H9 (cell line): ENCODE data around the gene FOXC2. TPM values are rescaled to one million over a fixed set of nuclear protein-coding genes. Genes with fewer than 3 reads are reported as not detected.

ENCODE experiments used
- DNase-seq: peaks from one replicate; pipeline ENCODE4 v3.0.0-alpha.2; 2017
- H2AFZ ChIP-seq: one replicate; pipeline ENCODE4 v1.6.1; 2013; ENCODE audit warnings: mild to moderate bottlenecking, low read length, control low read depth, moderate library complexity
- H2AK5ac ChIP-seq: 2 replicates; pipeline ENCODE4 v1.6.1; 2013; ENCODE audit warnings: low read length, control low read depth, mixed read lengths; ENCODE audit not compliant: insufficient read length
- H2BK120ac ChIP-seq: one replicate; pipeline ENCODE4 v1.6.1; 2013; ENCODE audit warnings: low read depth, mild to moderate bottlenecking, low read length, control low read depth, inconsistent platforms; ENCODE audit not compliant: poor library complexity, severe bottlenecking
- H2BK12ac ChIP-seq: 2 replicates; pipeline ENCODE4 v1.6.1; 2013; ENCODE audit warnings: low read length, control low read depth, mixed read lengths, low read depth; ENCODE audit not compliant: insufficient read length
- H2BK15ac ChIP-seq: 2 replicates; pipeline ENCODE4 v1.6.1; 2013; ENCODE audit warnings: low read depth, low read length, control low read depth
- H2BK20ac ChIP-seq: one replicate; pipeline ENCODE4 v1.6.1; 2013; ENCODE audit warnings: low read depth, mild to moderate bottlenecking, low read length, control low read depth, inconsistent platforms; ENCODE audit not compliant: poor library complexity, severe bottlenecking
- H2BK5ac ChIP-seq: 2 replicates; pipeline ENCODE4 v1.6.1; 2013; ENCODE audit warnings: low read length, control low read depth, mixed read lengths; ENCODE audit not compliant: insufficient read length
- H3K14ac ChIP-seq: 2 replicates; pipeline ENCODE4 v1.6.1; 2013; ENCODE audit warnings: low read length, control low read depth; ENCODE audit not compliant: insufficient read depth
- H3K18ac ChIP-seq: 2 replicates; pipeline ENCODE4 v1.6.1; 2013; ENCODE audit warnings: low read depth, mild to moderate bottlenecking, mixed read lengths, low read length, control low read depth; ENCODE audit not compliant: insufficient read length
- H3K23ac ChIP-seq: 2 replicates; pipeline ENCODE4 v1.6.1; 2013; ENCODE audit warnings: low read length, control low read depth, mixed read lengths, low read depth; ENCODE audit not compliant: insufficient read length
- H3K23me2 ChIP-seq: 2 replicates; pipeline ENCODE4 v1.6.1; 2013; ENCODE audit warnings: low read depth, mild to moderate bottlenecking, mixed read lengths, low read length, control low read depth; ENCODE audit not compliant: insufficient read length, poor library complexity, severe bottlenecking
- H3K27ac ChIP-seq: 2 replicates; pipeline ENCODE4 v1.5.1; 2013; ENCODE audit warnings: low read length, control low read depth, mixed read lengths, low read depth; ENCODE audit not compliant: insufficient read length
- H3K27me3 ChIP-seq: 2 replicates; pipeline ENCODE4 v1.6.1; 2013; ENCODE audit warnings: low read length, control low read depth, inconsistent platforms; ENCODE audit not compliant: insufficient read depth
- H3K4ac ChIP-seq: 2 replicates; pipeline ENCODE4 v1.6.1; 2013; ENCODE audit warnings: low read depth, mild to moderate bottlenecking, control low read depth, inconsistent platforms, low read length, moderate library complexity
- H3K4me1 ChIP-seq: 2 replicates; pipeline ENCODE4 v1.6.1; 2013; ENCODE audit warnings: low read length, control low read depth, inconsistent platforms; ENCODE audit not compliant: insufficient read depth
- H3K4me2 ChIP-seq: 2 replicates; pipeline ENCODE4 v1.6.1; 2013; ENCODE audit warnings: low read length, control low read depth, mixed read lengths; ENCODE audit not compliant: insufficient read length, insufficient read depth
- H3K56ac ChIP-seq: 2 replicates; pipeline ENCODE4 v1.6.1; 2013; ENCODE audit warnings: low read depth, mild to moderate bottlenecking, mixed read lengths, low read length, control low read depth; ENCODE audit not compliant: insufficient read length
- H3K79me1 ChIP-seq: 2 replicates; pipeline ENCODE4 v1.6.1; 2013; ENCODE audit warnings: low read depth, mild to moderate bottlenecking, moderate library complexity, low read length, control low read depth, inconsistent platforms; ENCODE audit not compliant: insufficient read depth, poor library complexity, severe bottlenecking
- H3K79me2 ChIP-seq: 2 replicates; pipeline ENCODE4 v1.6.1; 2013; ENCODE audit warnings: low read length, control low read depth, inconsistent platforms; ENCODE audit not compliant: insufficient read depth
- H3K9ac ChIP-seq: 2 replicates; pipeline ENCODE4 v1.6.1; 2013; ENCODE audit warnings: low read length, control low read depth, mixed read lengths; ENCODE audit not compliant: insufficient read length; ENCODE audit errors: extremely low read depth
- H3K9me3 ChIP-seq: one replicate; pipeline ENCODE4 v1.6.1; 2013; ENCODE audit warnings: low read depth, low read length, inconsistent platforms; ENCODE audit not compliant: control insufficient read depth
- H3T11ph ChIP-seq: one replicate; pipeline ENCODE4 v1.6.1; 2013; ENCODE audit warnings: mild to moderate bottlenecking, low read length, control low read depth, inconsistent platforms
- H4K20me1 ChIP-seq: one replicate; pipeline ENCODE4 v1.6.1; 2013; ENCODE audit not compliant: control insufficient read depth, insufficient read length, insufficient read depth
- H4K5ac ChIP-seq: 2 replicates; pipeline ENCODE4 v1.6.1; 2013; ENCODE audit warnings: low read depth, mild to moderate bottlenecking, mixed read lengths, low read length, control low read depth; ENCODE audit not compliant: insufficient read length
- H4K8ac ChIP-seq: replicated peaks from 2 replicates; pipeline ENCODE4 v1.6.1; 2013; ENCODE audit warnings: low read length, control low read depth, mixed read lengths, low read depth; ENCODE audit not compliant: insufficient read length
- H4K91ac ChIP-seq: 2 replicates; pipeline ENCODE4 v1.6.1; 2013; ENCODE audit warnings: low read depth, mild to moderate bottlenecking, moderate library complexity, mixed read lengths, low read length, control low read depth; ENCODE audit not compliant: insufficient read length
- H3K27ac Mint-ChIP-seq, 3 experiments: 2 replicates in 2 of 3; 3 replicates in 1 of 3; pipeline ENCODE4 v1.8.0; 2020 to 2021; ENCODE audit warnings: mixed read lengths in 3 of 3, mild to moderate bottlenecking in 1 of 3, moderate library complexity in 1 of 3
- H3K27me3 Mint-ChIP-seq: 2 replicates; pipeline ENCODE4 v1.8.0; 2021; ENCODE audit warnings: low read depth, mild to moderate bottlenecking, moderate library complexity, mixed read lengths
- H3K36me3 Mint-ChIP-seq, 3 experiments: 2 replicates in 2 of 3; 3 replicates in 1 of 3; pipeline ENCODE4 v1.8.0; 2020 to 2021; ENCODE audit warnings: low read depth in 3 of 3, mixed read lengths in 3 of 3; ENCODE audit not compliant: insufficient read depth in 1 of 3
- H3K4me1 Mint-ChIP-seq, 2 experiments: 2 replicates each; pipeline ENCODE4 v1.8.0; 2020; ENCODE audit warnings: mixed read lengths in 2 of 2
- H3K4me3 Mint-ChIP-seq, 2 experiments: 2 replicates in 1 of 2; 3 replicates in 1 of 2; pipeline ENCODE4 v1.8.0; 2020 to 2021; ENCODE audit warnings: mild to moderate bottlenecking in 2 of 2, mixed read lengths in 2 of 2, moderate library complexity in 1 of 2
- H3K9me3 Mint-ChIP-seq, 2 experiments: 2 replicates in 1 of 2; 3 replicates in 1 of 2; pipeline ENCODE4 v1.8.0; 2020; ENCODE audit warnings: mild to moderate bottlenecking in 2 of 2, mixed read lengths in 2 of 2, moderate library complexity in 1 of 2
- CTCF ChIP-seq: fragments of 200-600 bp; sonication (generic); conservative IDR thresholded peaks from 3 replicates; pipeline ENCODE4 v1.8.0; 2021; ENCODE audit warnings: antibody characterized with exemption, mild to moderate bottlenecking
- WGBS: extraction: QIAGEN DNeasy Blood & Tissue Kit; methylation state at CpG from one replicate; pipeline ENCODE4 v1.1.7; 2013; ENCODE audit warnings: missing lambda C conversion rate, low lambda C conversion rate, mixed read lengths; ENCODE audit not compliant: insufficient read length; ENCODE audit errors: extremely low coverage; 5-methylcytosine and 5-hydroxymethylcytosine counted together
- total RNA-seq: library from RNA; stranded (reverse); gene quantifications from 2 replicates; pipeline ENCODE4 v1.2.1, GENCODE V29; 2021

The FOXC2 gene
- total RNA-seq, 1 experiment from 2014 or later = not detected

- no peaks in the 10 kb centered on the region for H3K36me3 Mint-ChIP-seq
- Histone ChIP-seq H2BK12ac (no peak overlapping the region), H3K14ac (no peak overlapping the region), H3K27me3 (no peaks in the 10 kb centered on the region), H3K9ac (no peak overlapping the region), H3K4ac (no peak overlapping the region), H3K27ac (no peak overlapping the region), H3T11ph (no peak overlapping the region), H4K5ac (no peak overlapping the region), H3K4me2 (no peak overlapping the region), H3K23ac (no peak overlapping the region), H2BK120ac (no peak overlapping the region), H4K8ac (no peak overlapping the region), H3K18ac (no peak overlapping the region), H3K79me2 (no peaks in the 10 kb centered on the region), H3K9me3 (no peaks in the 10 kb centered on the region), H3K56ac (no peak overlapping the region), H3K23me2 (no peaks in the 10 kb centered on the region), H2BK20ac (no peak overlapping the region), H4K20me1 (no peaks in the 10 kb centered on the region), H2AFZ (no peak overlapping the region), H3K79me1 (no peaks in the 10 kb centered on the region), H2BK5ac (no peak overlapping the region), H2BK15ac (no peak overlapping the region), H2AK5ac (no peak overlapping the region), H4K91ac (no peak overlapping the region), H3K4me1 (no peaks in the 10 kb centered on the region; the same call in 1 of the 2 replicates)
- TF ChIP-seq CTCF = no peak
- peaks cover 17 to 27% of the 10 kb centered on the region in 2 experiments for H3K4me1 Mint-ChIP-seq
- 0 out of 7 replicates have a peak overlapping the region, but pooled peaks of 1 of the 3 experiments have one; percentile 58 for H3K27ac Mint-ChIP-seq
- no peaks in the 10 kb centered on the region for H3K9me3 Mint-ChIP-seq
- DNase-seq = no peak
- no peak overlapping the region for H3K4me3 Mint-ChIP-seq
- no CpG with 5 or more reads among the region's 5 CpGs for WGBS
- peaks cover 2% of the 10 kb centered on the region for H3K27me3 Mint-ChIP-seq
Measured at GRCh38 chr16:86614699-86615098, 48.1 kb downstream of the FOXC2 start.
